Ectodermal cell (in vitro differentiated cells): ENCODE data around the gene GLYATL2. TPM values are rescaled to one million over a fixed set of nuclear protein-coding genes. Genes with fewer than 3 reads are reported as not detected.

ENCODE experiments used
- H3K27ac ChIP-seq: 2 replicates; pipeline ENCODE4 v1.7.0; 2013; ENCODE audit warnings: mild to moderate bottlenecking, low read depth, low read length; ENCODE audit not compliant: insufficient read depth, poor library complexity, severe bottlenecking
- H3K27me3 ChIP-seq: 2 replicates; pipeline ENCODE4 v1.7.0; 2013; ENCODE audit warnings: mild to moderate bottlenecking, low read length; ENCODE audit not compliant: insufficient read depth, control insufficient read depth, poor library complexity, severe bottlenecking
- H3K36me3 ChIP-seq: one replicate; pipeline ENCODE4 v1.7.0; 2013; ENCODE audit warnings: low read length; ENCODE audit not compliant: control insufficient read depth, insufficient read depth
- H3K4me1 ChIP-seq: one replicate; pipeline ENCODE4 v1.7.0; 2013; ENCODE audit warnings: low read length; ENCODE audit not compliant: control insufficient read depth, insufficient read depth
- H3K4me3 ChIP-seq: 2 replicates; pipeline ENCODE4 v1.7.0; 2013; ENCODE audit warnings: low read depth, low read length, control low read depth; ENCODE audit not compliant: insufficient read depth
- H3K9me3 ChIP-seq: 2 replicates; pipeline ENCODE4 v1.7.0; 2013; ENCODE audit warnings: mild to moderate bottlenecking, low read length, moderate library complexity; ENCODE audit not compliant: control insufficient read depth
- WGBS, 2 experiments: methylation state at CpG; one replicate each; pipeline ENCODE4 v1.1.7; 2013; ENCODE audit warnings: missing lambda C conversion rate in 2 of 2; 5-methylcytosine and 5-hydroxymethylcytosine counted together
- polyA plus RNA-seq, 4 experiments: library from polyadenylated mRNA; stranded (reverse); fragments of 50-300 nt; gene quantifications; one replicate each; pipeline ENCODE4 v1.2.3, GENCODE V29; 2013

The GLYATL2 gene, protein sequence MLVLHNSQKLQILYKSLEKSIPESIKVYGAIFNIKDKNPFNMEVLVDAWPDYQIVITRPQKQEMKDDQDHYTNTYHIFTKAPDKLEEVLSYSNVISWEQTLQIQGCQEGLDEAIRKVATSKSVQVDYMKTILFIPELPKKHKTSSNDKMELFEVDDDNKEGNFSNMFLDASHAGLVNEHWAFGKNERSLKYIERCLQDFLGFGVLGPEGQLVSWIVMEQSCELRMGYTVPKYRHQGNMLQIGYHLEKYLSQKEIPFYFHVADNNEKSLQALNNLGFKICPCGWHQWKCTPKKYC
- polyA plus RNA-seq (2013, experiment 1 of 4): 2.8 TPM
- 1.4 TPM for polyA plus RNA-seq (2013, experiment 2 of 4)
- 1.8 TPM for polyA plus RNA-seq (2013, experiment 3 of 4)
- polyA plus RNA-seq (2013, experiment 4 of 4): 2.0 TPM

DNA sequence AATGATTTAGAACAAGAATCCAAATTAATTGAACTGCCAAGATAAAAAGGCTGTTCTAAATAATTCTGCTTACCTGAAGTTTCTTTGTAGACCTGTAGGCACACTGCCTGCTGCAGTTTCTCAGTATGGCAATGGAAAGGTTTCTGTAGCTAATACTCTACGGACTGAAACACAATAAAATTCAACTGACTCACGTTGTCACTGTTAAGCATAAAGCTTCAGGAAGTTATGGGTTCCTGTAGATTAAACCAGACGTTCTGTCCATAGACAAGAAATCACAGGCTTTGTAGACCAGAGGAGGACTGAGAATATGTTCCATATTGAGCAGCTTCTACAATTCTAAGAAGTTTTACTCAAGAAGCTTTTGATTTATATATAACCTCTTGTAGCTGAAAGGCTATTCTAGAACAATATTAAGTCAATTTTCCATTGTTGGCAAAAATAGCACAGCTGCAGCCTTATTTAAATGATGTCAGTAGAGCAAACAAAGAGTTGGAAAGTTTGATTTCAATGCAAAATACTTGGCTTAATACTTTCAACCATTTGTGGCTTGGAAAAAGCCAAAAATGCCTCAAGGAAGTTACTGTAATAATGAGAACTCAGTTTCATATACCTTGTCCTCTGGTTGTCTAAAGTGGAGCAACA lies at the start of gene GLYATL2:
Gene GLYATL2, minus strand, starts transcription at position 344 of the 645 bp plus-strand sequence. CDS start 5,092 bp downstream, outside the sequence.
- Histone ChIP-seq H3K27me3 (no peaks in the 10 kb centered on the region), H3K4me3 (no peak within 1 kb of the TSS), H3K9me3 (no peaks in the 10 kb centered on the region), H3K4me1 (no peaks in the 10 kb centered on the region), H3K27ac (no peak within 1 kb of the TSS), H3K36me3 (no peaks in the 10 kb centered on the region)
- WGBS, 2 experiments: 54 to 65% methylated on average over 3 of the region's 3 CpGs

DNA sequence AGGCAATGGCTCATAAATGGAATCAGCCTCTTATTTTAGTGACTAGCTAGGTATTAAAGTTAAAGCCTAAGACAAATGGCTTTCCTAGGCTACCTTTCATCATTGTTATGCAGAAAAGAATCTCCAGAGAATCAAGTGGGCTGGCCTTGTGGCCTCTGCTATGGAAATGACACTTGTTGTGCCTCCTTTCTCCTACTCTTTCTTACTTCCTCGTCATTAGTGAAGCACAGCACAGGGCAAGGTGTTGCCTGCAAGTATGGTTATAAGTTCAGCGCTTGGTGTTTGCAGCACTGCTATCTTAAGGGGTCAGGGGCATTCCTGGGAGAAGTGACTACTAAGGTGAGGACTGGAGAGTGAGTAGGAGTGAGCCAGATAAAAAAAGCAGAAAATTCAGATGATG lies 49.4 kb upstream of the GLYATL2 start:
- Histone ChIP-seq H3K4me1 (no peaks in the 10 kb centered on the region), H3K36me3 (no peaks in the 10 kb centered on the region), H3K27ac (no peak overlapping the region), H3K9me3 (no peaks in the 10 kb centered on the region), H3K27me3 (no peaks in the 10 kb centered on the region), H3K4me3 (no peak overlapping the region)
- 43 to 66% methylated on average over 2 of the region's 2 CpGs for WGBS, 2 experiments

DNA sequence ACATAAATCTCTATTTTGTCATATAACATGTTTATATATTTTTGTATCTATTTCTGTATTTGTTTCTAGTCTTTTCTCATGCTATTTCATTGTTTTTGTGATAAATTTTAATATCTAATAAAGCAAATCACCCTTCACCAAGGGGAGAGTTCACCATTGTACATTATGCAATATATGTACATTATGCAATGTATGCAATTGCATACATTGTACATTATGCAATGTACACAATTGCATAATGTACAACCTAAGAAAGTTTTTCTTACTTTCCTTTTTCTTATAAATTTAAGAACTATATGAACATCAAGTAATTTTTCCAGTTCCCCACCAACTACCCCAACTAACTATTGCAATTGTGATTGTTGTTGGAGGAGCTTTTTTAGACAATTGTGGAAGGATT lies 44.1 kb upstream of the GLYATL2 start:
- no peaks in the 10 kb centered on the region for H3K36me3 ChIP-seq
- H3K4me3 ChIP-seq: no peak overlapping the region
- H3K27ac ChIP-seq: no peak overlapping the region
- H3K27me3 ChIP-seq: no peaks in the 10 kb centered on the region
- no peaks in the 10 kb centered on the region for H3K9me3 ChIP-seq
- no peaks in the 10 kb centered on the region for H3K4me1 ChIP-seq

DNA sequence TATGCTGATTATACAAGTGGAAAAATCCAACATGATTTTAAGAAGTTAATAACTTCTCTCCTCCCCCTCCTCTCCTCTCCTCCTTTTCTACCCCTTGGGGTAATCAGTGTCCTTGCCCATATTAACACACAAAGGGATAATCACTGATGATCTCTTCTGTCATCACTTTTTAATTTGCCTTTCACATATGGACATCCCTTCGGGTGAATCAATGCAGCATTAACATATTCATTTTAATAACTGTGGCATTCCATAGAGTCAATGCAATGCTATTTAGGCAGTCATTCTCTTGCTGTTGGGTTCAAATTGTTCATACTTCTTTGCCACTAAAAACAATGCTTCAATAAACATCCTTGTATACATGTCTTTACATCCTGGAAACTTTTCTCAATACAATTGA lies 42.9 kb upstream of the GLYATL2 start:
- Histone ChIP-seq H3K36me3 (no peaks in the 10 kb centered on the region), H3K4me1 (no peaks in the 10 kb centered on the region), H3K27ac (no peak overlapping the region), H3K4me3 (no peak overlapping the region), H3K9me3 (no peaks in the 10 kb centered on the region), H3K27me3 (no peaks in the 10 kb centered on the region)
- 89 to 96% methylated on average over 1 of the region's 1 CpG for WGBS, 2 experiments

DNA sequence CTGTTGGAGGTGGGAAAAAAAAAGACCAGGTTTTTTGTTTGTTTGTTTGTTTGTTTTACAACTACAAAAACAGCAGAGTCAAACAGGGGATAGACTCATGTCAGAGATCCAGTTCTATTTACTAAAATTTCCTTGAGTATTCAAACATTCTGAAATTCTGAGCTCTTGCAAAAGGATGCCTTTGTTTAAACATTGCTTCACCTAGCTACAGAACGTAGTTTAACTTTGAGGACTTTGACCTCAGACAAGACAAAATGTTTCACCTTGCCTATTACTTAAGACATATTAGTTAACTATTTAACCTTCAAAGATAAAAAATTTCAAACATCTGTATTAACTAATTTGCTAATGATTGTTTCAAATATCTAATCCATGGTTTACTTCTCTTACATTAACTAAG lies 36.1 kb upstream of the GLYATL2 start:
- 86 to 92% methylated on average over 1 of the region's 1 CpG for WGBS, 2 experiments
- Histone ChIP-seq H3K9me3 (peaks cover 2% of the 10 kb centered on the region), H3K36me3 (no peaks in the 10 kb centered on the region), H3K4me1 (no peaks in the 10 kb centered on the region), H3K27ac (no peak overlapping the region), H3K4me3 (no peak overlapping the region), H3K27me3 (no peaks in the 10 kb centered on the region)

DNA sequence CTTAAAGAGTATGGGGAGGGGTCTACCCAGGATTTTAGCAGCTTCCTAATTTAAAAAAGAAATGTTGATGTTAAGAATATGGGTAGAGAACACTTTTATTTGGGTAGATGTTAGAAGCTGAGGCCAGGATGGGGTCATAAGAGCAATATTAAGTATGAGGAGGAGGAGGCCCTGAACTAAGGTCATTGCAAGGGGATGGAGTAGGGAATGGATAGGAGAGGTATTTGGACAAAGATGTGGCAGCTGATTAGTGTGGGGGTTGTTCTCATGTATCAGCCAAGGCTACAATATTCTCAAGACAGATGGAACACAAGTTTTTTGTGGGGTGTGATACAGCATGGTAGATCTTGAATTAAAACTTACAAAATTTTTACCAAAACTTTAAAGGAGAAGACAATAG lies 35.7 kb upstream of the GLYATL2 start:
- H3K36me3 ChIP-seq: no peaks in the 10 kb centered on the region
- H3K27ac ChIP-seq: no peak overlapping the region

DNA sequence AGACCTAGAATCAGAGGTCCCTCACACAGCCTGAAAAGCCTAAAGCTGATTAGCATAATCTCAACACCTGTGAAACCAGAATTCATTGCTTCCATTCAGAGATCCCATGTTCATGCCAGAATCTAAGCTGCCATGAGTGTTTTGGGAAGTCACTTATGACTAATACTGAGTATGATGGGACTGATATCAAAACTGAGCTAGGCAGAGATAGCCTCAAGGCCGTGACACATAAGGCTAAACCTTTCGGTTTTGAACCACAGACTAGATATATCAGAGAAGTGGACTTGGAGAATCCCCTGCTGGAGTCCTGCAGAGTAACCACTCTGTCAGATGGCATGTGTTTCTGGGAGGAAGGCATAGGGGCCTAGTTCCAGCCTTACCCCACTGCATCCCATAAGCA lies 23.1 kb upstream of the GLYATL2 start:
- Histone ChIP-seq H3K27ac (no peak overlapping the region), H3K4me3 (no peak overlapping the region), H3K9me3 (peaks cover 5% of the 10 kb centered on the region), H3K27me3 (no peaks in the 10 kb centered on the region), H3K36me3 (peaks cover 3% of the 10 kb centered on the region), H3K4me1 (no peaks in the 10 kb centered on the region)
- WGBS, 2 experiments: 82 to 94% methylated on average over 2 of the region's 2 CpGs

More for the DNA sequence above, 35.7 kb upstream of the GLYATL2 start:
- peaks cover 2% of the 10 kb centered on the region for H3K9me3 ChIP-seq
- no peaks in the 10 kb centered on the region for H3K27me3 ChIP-seq
- H3K4me1 ChIP-seq: no peaks in the 10 kb centered on the region
- H3K4me3 ChIP-seq: no peak overlapping the region

DNA sequence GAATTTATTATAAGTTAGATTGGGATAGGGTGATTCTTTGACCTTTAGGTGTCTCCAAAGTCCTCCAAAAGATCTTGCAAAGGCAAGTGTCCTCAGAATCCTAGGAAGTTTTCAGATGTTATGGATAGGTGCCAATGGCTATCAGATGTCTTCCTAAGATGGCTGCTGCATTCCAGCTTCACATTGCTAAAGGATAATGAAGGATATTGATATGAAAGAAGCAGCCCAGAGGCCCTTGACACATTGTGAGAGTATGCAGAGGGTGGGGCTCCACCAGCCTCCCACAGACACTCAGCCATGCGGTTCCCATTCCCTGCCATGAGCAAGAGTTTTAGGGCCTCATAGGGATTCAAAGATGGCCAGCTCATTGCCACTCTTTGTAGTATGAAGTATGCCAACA lies 22.3 kb upstream of the GLYATL2 start:
- no peaks in the 10 kb centered on the region for H3K4me1 ChIP-seq
- no peaks in the 10 kb centered on the region for H3K27me3 ChIP-seq
- H3K27ac ChIP-seq: no peak overlapping the region
- 79 to 91% methylated on average over 1 of the region's 1 CpG for WGBS, 2 experiments
- H3K4me3 ChIP-seq: no peak overlapping the region
- H3K36me3 ChIP-seq: peaks cover 3% of the 10 kb centered on the region
- H3K9me3 ChIP-seq: peaks cover 5% of the 10 kb centered on the region

DNA sequence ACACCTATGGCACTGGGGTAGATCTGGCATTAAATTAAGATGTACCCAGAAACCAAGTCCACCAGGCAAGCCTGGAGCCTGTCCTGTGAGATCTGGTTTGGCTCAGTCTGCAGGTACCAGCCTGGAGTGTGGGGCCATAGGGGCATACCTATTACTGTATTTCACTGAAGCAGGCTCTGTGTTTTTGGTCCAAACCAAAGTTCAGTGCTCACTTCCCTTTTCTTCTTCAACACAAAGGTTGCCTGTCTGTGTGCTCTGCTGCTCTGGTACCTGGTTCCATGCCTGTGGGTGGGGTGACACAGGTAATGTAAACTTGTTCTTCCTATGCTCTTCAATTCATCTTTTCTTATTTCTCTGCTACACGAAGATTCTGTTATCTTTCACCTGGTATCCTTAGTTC lies 19.8 kb upstream of the GLYATL2 start:
- peaks cover 7% of the 10 kb centered on the region for H3K9me3 ChIP-seq
- no peak overlapping the region for H3K27ac ChIP-seq
- no peaks in the 10 kb centered on the region for H3K4me1 ChIP-seq
- H3K4me3 ChIP-seq: no peak overlapping the region
- peaks cover 3% of the 10 kb centered on the region for H3K36me3 ChIP-seq
- no peaks in the 10 kb centered on the region for H3K27me3 ChIP-seq
- 0% methylated on average over 1 of the region's 1 CpG; no CpG with 5 or more reads in 1 of the 2 experiments for WGBS, 2 experiments

DNA sequence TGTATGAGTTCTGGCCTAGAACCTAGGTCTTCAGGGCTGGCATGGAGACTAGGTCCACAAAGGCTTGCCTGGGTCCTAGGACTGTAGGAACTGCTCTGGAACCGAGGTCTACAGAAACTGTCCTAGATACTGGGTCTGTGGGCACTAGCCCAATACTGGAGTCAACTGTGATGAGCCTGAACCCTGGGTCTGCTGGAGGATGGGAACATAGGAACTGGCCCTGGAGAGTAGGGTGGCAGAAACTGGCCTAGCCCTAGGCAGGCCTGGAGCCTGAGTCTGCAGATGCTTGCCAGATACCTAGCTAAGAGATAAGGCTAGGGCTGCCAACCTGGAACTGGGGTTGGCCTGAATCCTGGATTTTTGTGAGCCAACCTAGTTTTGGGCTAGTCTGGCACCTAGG lies 19.2 kb upstream of the GLYATL2 start:
- 51 to 56% methylated on average over 1 of the region's 1 CpG for WGBS, 2 experiments
- H3K4me1 ChIP-seq: no peaks in the 10 kb centered on the region
- no peaks in the 10 kb centered on the region for H3K27me3 ChIP-seq
- no peak overlapping the region for H3K27ac ChIP-seq
- peaks cover 3% of the 10 kb centered on the region for H3K36me3 ChIP-seq
- H3K4me3 ChIP-seq: no peak overlapping the region
- peaks cover 7% of the 10 kb centered on the region for H3K9me3 ChIP-seq
